ENCODE results near the gene DIDO1.
"Not testable (repeated sequence)": the region's sequence is repeated elsewhere in the genome, so short reads cannot be mapped to it uniquely, and the experiment has no call there.

DIDO1 gene

DNA sequence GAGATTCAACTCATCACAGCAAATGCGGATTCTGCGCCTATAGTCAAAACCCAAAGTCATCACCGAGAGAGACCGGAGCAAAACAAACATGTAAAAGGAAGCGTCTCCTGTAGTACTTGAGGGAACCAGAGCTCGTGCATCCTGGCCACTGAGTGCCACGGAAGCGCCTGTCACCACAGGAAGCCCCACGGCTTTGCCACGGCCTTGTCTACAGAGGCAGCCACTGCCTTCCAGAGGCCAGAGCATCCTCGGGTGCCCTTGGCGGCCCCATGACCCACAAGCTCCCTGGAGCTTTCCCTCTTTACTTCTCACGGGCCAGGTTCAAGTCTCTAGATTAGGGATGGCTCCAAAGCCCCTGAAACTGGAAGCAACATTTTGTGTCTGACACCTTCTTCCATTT lies 72.2 kb downstream of the DIDO1 start:
- DNase-seq (ENCODE audit: low spot score), result no peak

DNA sequence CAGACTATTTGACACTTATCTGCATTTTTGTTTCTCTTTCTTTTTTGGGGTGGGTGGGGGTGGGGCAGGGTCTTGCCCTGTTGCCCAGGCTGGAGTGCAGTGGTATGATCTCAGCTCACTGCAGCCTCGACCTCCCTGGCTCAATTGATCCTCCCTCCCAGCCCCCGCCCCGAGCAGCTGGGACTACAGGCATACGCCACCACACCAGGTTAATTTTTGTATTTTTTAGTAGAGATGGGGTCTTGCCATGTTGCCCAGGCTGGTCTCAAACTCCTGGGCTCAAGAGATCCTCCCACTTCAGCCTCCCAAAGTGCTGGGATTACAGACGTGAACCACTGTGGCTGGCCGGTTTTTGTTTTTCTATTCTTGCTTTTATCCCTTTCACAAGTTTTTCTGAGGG lies 73.0 kb downstream of the DIDO1 start:
- not testable (repeated sequence) for DNase-seq (ENCODE audit: low spot score)

DNA sequence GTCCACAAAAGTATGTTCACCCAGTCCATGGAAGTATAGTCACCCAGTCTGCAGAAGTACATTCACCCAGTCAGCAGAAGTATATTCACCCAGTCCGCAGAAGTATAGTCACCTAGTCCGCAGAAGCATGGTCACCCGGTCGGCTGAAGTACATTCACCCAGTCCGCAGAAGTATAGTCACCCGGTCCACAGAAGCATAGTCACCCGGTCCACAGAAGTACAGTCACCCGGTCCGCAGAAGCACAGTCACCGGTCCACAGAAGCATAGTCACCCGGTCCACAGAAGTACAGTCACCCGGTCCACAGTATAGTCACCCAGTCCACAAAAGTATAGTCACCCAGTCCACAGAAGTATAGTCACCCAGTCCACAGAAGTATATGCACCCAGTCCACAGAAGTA lies 73.5 kb downstream of the DIDO1 start:
- DNase-seq (ENCODE audit: low spot score), result no peak

GRCh38 chr20:62852196-62852595 lies 74.1 kb downstream of the DIDO1 start:
- no peak for DNase-seq (ENCODE audit: low spot score)

DNA sequence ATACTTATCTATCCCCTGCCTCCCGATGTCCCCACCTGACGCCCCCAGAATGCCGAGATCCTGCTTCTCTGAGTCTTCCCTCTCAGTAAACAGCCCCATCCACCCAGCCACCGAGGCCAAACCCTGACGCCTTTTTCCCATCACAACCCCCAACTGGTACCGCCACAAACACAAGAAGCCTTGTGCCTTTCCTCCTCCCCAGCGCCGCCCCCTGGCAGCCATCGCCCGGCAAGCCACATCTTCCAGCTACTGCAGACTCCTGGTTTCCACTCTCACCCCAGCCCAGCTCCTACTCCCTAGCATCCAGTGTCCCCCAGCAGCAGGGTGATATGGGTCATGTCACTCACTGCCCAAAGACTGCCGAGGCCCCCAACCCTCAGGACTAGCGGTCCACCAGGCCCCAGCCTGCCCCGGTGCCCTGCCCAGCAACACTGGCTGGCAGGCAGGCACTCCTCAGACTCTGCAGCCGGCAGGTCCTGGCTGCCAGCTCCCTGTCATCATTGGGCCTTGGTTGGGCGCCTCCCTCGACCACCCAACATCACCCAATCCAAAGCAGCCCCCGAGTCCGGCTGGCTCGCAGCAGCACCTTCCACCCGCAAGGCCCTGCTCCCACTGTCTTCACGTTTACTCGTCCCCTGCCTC lies 75.9 kb downstream of the DIDO1 start:
- peak; percentile 88 for DNase-seq (ENCODE audit: low spot score)

DNA sequence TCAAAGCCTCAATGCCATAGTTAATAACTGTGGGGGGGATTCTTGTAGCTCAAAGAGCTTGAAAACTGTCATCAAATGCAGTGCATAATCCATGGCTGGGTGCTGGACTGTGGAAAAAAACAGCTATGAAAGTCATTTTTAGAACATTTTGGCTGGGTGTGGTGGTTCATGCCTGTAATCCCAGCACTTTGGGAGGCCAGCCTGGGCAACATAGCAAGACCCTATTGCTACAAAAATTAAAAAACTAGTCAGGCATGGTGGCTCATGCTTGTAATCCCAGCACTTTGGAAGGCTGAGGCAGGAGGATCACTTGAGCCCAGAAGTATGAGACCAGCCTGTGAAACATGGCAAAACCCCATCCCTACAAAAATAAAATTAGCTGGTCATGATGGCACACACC lies 76.9 kb downstream of the DIDO1 start:
- DNase-seq (ENCODE audit: low spot score), result no peak

DNA sequence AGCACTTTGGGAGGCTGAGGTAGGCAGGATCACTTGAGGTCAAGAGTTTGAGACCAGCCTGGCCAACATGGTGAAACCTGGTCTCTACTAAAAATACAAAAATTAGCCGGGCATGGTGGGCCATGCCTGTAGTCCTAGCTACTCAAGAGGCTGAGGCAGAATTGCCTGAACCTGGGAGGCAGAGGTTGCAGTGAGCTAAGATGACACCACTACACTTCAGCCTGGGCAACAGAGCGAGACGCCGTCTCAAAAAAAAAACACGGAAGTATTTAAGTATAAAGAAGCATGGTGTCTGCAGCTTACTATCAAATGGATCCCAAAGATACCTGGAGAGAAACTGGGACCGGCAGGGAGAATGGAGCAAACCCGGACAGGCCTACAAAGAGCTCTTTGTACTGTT lies 77.4 kb downstream of the DIDO1 start:
- not testable (repeated sequence) for DNase-seq (ENCODE audit: low spot score)

DNA sequence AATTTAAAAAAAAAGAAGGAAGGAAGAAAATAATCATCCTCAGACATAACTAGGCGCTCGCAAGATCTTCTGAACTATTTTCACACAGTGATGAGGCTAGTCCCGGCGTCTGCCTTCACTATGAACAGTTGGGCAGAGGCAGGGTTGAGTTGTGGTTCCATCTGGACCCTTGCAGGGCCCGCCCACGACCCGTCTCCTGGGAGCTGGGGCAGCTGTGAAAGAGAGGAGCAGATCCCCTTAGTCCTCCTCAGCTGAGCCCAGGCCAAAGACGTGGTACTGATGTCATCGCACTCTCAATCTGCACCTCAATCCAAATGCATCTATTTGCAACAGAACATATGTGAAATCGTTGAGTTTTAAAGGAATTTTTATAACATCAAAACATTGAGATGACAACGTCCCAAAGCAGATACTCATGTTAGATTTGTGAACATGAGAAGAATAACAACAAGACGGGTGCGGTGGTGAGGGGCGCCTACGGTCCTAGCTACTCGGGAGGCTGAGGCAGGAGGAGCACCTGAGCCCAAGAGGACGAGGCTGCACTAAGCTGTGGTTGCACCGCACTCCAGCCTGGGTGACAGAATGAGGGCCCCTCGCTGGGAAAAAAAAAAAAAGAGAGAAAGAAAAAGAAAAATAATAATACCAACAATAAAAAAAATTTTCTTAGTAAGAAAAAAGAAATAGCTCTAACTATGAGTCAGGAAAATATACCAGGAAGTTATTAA lies 80.0 kb downstream of the DIDO1 start:
- DNase-seq (ENCODE audit: low spot score), result peak; percentile 54

DNA sequence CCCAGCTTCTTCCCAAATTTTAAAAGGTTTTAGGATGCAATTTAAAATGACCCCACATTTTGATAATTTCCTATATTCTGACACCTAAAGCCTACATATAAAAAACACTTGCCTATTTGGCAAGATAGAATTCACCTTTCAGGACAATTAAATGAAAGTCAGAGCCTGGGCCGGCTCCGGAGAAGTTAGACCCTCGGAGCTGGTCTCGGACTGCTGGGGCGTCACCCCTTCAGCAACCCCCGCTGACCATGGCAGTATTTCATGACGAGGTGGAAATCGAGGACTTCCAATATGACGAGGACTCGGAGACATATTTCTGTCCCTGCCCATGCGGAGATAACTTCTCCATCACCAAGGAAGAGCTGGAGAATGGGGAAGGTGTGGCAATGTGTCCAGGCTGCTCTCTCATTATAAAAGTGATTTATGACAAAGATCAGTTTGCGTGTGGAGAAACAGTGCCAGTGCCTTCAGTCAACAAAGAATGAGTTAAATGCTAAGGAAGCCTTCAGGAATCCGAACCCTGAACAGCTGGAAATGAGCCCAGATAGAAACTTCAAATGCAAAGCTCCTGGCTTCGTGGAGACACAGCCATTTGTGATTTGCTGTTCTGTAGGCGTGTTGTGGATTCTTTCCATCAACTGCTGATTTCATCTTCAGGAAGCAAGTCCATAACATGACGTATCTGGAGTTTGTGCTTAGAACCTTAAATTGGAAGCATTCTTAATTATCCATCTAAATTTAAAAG lies 80.7 kb downstream of the DIDO1 start:
- no peak for DNase-seq (ENCODE audit: low spot score)

- no peak for DNase-seq (ENCODE audit: low spot score)
Measured at GRCh38 chr20:62844182-62844581, 82.1 kb downstream of the DIDO1 start.

- no peak for DNase-seq (ENCODE audit: low spot score)
Measured at GRCh38 chr20:62843656-62844055, 82.6 kb downstream of the DIDO1 start.

DNA sequence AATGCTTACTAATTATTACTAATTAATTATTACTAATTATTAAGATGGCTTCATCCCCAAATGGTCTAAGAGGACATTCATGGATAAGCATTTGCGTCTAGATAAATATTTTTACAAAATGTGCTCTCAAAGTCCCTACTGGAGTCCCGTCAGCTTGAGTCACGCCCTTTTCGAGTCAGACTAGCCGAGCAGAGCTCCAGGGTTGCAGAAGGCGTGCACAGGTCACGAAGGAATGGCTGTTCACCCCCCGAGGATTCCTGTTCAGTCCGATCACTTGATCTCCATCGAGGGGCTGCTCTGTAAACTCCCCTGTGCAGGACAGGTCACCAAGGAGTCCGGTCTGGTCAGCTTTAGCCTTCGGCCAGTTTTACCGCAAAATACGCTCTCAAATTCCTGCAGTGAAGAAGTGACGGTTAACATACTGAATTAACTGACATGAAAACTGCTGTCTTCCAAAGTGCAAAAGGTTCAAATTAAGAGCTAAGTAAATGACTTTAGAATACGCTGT lies 84.5 kb downstream of the DIDO1 start:
- no peak for DNase-seq (ENCODE audit: low spot score)

DNA sequence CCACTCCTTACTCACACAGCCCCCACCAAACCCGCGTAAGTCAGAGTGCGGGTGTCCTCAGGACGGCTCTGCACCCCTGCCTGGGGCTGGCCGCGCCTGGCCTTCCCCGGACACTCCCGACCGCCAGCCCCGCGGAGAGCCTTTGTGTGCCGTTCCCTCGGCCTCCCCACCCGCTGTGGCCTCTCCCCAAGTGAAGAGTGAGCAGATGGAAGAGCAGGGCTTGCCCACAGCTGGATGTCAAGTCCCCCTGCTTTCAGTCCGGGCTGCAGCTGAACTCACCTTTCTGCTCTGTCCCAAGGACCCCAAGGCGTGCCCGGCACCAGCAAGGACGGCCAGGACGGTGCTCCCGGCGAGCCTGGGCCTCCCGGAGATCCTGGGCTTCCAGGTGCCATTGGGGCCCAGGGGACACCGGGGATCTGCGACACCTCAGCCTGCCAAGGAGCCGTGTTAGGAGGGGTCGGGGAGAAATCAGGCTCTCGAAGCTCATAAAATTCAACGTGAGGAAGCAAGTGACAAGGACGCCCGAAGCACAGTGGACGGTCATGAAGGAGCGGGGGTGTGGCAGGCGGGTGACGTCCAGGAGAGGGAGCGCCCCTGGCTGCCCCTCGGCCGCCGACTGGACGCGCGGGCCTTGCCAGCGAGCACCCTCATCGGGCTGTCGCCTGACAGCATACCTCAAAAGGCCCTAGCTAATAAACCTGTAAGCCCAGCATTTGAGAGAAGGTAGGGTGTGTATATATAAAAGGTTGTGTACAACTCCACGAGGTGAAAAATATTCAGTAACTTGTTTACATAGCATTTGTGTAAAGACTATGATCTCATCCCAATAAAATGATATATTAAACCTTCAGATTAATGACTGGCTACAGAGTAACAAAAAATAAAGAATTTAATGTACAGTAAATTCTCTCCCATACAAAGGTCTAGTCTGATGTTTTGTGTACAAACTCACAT lies 85.8 kb downstream of the DIDO1 start:
- DNase-seq (ENCODE audit: low spot score), result no peak

GRCh38 chr20:62839816-62840215 lies 86.5 kb downstream of the DIDO1 start:
- no peak for DNase-seq (ENCODE audit: low spot score)

DNA sequence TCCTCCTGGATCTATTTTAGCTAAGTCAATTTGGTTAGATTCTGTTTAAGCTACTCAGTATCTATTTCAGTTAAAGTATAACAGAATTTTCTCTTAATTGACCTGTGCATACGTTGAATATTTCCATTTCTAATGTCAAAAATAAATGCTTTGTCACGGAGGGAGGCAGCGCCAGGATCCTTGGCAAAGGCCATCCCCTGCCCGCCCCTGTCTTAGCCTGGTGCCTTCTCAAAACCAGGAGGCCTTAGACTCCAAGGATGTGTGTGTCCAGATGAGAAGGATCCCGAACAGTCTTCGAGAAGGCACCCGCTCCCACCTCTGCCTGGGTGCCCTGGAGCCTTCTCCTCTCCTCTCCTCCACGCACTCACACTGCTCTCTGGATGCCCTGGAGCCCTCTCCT lies 87.0 kb downstream of the DIDO1 start:
- no peak for DNase-seq (ENCODE audit: low spot score)

GRCh38 chr20:62838128-62838891 lies 88.0 kb downstream of the DIDO1 start:
- no peak for DNase-seq (ENCODE audit: low spot score)

GRCh38 chr20:62837790-62838127 lies 88.5 kb downstream of the DIDO1 start:
- no peak for DNase-seq (ENCODE audit: low spot score)

- no peak for DNase-seq (ENCODE audit: low spot score)
Measured at GRCh38 chr20:62836967-62837490, 89.3 kb downstream of the DIDO1 start.

DNA sequence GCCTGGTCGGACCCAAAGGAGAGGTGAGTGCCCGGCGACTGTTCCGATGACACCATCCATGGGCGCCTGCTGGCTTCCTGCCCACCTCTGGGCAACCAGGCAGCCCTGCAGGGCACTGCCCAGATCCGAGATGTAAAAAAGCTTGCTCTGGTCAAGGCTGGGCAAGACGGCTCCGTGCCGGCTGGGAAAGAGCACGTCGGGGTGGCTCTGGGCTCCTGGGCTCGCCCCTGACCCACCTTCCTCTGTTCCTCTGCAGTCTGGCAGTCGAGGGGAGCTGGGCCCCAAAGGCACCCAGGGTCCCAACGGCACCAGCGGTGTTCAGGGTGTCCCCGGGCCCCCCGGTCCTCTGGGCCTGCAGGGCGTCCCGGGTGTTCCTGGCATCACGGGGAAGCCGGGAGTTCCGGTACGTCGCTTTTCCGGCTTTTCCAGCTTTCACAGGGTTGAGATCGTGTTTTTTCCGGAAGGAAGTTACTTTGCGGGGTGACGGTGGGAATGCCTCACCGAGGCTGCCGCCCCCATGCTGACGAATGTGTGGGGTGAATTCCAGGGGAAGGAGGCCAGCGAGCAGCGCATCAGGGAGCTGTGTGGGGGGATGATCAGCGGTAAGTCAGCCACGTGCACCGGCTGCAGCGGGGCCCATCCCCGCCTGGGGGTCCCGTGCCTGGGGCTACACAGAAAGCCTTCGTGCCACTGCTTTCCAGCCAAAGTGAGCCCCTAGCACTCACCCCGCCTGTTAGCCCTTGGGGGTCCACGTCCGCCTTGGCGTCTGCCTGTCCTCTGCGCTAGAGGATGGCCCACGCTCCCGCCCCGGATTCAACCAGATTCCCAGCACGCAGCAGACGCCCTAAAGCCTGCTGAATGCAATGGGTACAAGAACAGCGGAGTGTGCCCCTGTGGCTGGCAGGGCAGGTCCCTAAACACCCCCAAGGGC lies 90.1 kb downstream of the DIDO1 start:
- DNase-seq (ENCODE audit: low spot score), result no peak

Data from Ammon's horn (tissue), 1 donor.